ENCODE data around the gene IL13RA2. TPM values are rescaled to one million over a fixed set of nuclear protein-coding genes. Genes with fewer than 3 reads are reported as not detected.

IL13RA2 gene
- total RNA-seq, 1 experiment from 2014 or later: not detected

GRCh38 chrX:114970806-114971205, 46.6 kb downstream of the IL13RA2 start:
- DNase-seq: no peak
- Histone ChIP-seq H3K4me3 (ENCODE audit: low read depth, low read length) (no peak overlapping the region), H3K36me3 (ENCODE audit: control insufficient read depth, insufficient read depth, low read length) (no peaks in the 10 kb centered on the region), H3K4me1 (no peaks in the 10 kb centered on the region), H3K27me3 (replicated peaks; ENCODE audit: control insufficient read depth, insufficient read depth, low read length) (no peaks in the 10 kb centered on the region), H3K9me3 (no peaks in the 10 kb centered on the region)
- H3K4me1 Mint-ChIP-seq (ENCODE audit: low read depth, unreplicated experiment): no peaks in the 10 kb centered on the region
- ChIA-PET POLR2A (no interaction called here), CTCF (no interaction called here)
- H3K27ac Mint-ChIP-seq (ENCODE audit: unreplicated experiment): no peak overlapping the region
- H3K27me3 Mint-ChIP-seq (ENCODE audit: insufficient read depth, unreplicated experiment): peaks cover 7% of the 10 kb centered on the region
- H3K4me3 Mint-ChIP-seq (ENCODE audit: unreplicated experiment): no peak overlapping the region
- BruUV-seq (replicated peaks): no TSS peak
- H3K9me3 Mint-ChIP-seq (ENCODE audit: unreplicated experiment): no peaks in the 10 kb centered on the region
- no peaks in the 10 kb centered on the region for H3K36me3 Mint-ChIP-seq (ENCODE audit: insufficient read depth, unreplicated experiment)
- TF ChIP-seq CTCF (IDR thresholded peaks at IDR 0.05; ENCODE audit: insufficient read depth in 1 of 2, low read depth in 1 of 2, low read length in 1 of 2, severe bottlenecking in 1 of 2, unreplicated experiment in 1 of 2): no peak
- intact Hi-C loops (cut with micrococcal nuclease; ENCODE audit: unreplicated experiment): no loop called here

GRCh38 chrX:114964374-114964773, 53.0 kb downstream of the IL13RA2 start:
- Histone ChIP-seq H3K4me1 (no peaks in the 10 kb centered on the region), H3K36me3 (ENCODE audit: control insufficient read depth, insufficient read depth, low read length) (no peaks in the 10 kb centered on the region), H3K9me3 (no peaks in the 10 kb centered on the region), H3K4me3 (ENCODE audit: low read depth, low read length) (no peak overlapping the region), H3K27me3 (replicated peaks; ENCODE audit: control insufficient read depth, insufficient read depth, low read length) (no peaks in the 10 kb centered on the region)
- Mint-ChIP-seq H3K4me3 (ENCODE audit: unreplicated experiment) (no peak overlapping the region), H3K27me3 (ENCODE audit: insufficient read depth, unreplicated experiment) (peaks cover 7% of the 10 kb centered on the region), H3K27ac (ENCODE audit: unreplicated experiment) (no peak overlapping the region), H3K4me1 (ENCODE audit: low read depth, unreplicated experiment) (no peaks in the 10 kb centered on the region), H3K9me3 (ENCODE audit: unreplicated experiment) (no peaks in the 10 kb centered on the region), H3K36me3 (ENCODE audit: insufficient read depth, unreplicated experiment) (no peaks in the 10 kb centered on the region)
- DNase-seq: no peak
- CTCF ChIA-PET: no interaction called here
- no peak for TF ChIP-seq CTCF (IDR thresholded peaks at IDR 0.05; ENCODE audit: insufficient read depth in 1 of 2, low read depth in 1 of 2, low read length in 1 of 2, severe bottlenecking in 1 of 2, unreplicated experiment in 1 of 2)
- intact Hi-C loops (cut with micrococcal nuclease; ENCODE audit: unreplicated experiment): no loop called here
- no TSS peak for BruUV-seq (replicated peaks)
- POLR2A ChIA-PET: no interaction called here

DNA sequence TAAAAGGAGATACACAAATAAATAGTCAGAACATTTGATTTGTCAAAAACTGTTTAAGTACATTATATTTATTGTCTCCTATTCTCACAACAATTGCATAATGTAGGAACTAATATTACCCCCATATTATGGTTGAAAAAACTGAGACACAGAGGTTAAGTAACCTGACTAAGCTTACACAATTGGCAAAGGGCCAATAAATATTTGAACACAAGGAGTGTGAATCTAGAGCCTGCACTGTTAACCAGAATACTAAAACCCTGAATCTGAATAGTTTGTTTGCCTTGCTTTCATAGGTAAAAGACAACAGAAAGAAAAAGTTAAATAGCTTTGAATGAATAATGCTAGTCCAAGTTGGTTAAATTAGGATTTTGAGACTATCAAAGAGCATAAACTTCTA, 55.2 kb downstream of the IL13RA2 start:
- H3K4me1 ChIP-seq: no peaks in the 10 kb centered on the region
- intact Hi-C loops (cut with micrococcal nuclease; ENCODE audit: unreplicated experiment): no loop called here
- no peak for DNase-seq
- H3K27me3 ChIP-seq (replicated peaks; ENCODE audit: control insufficient read depth, insufficient read depth, low read length): no peaks in the 10 kb centered on the region
- TF ChIP-seq CTCF (IDR thresholded peaks at IDR 0.05; ENCODE audit: insufficient read depth in 1 of 2, low read depth in 1 of 2, low read length in 1 of 2, severe bottlenecking in 1 of 2, unreplicated experiment in 1 of 2): no peak
- Mint-ChIP-seq H3K4me1 (ENCODE audit: low read depth, unreplicated experiment) (no peaks in the 10 kb centered on the region), H3K27ac (ENCODE audit: unreplicated experiment) (no peak overlapping the region), H3K36me3 (ENCODE audit: insufficient read depth, unreplicated experiment) (no peaks in the 10 kb centered on the region), H3K9me3 (ENCODE audit: unreplicated experiment) (no peaks in the 10 kb centered on the region), H3K4me3 (ENCODE audit: unreplicated experiment) (no peak overlapping the region), H3K27me3 (ENCODE audit: insufficient read depth, unreplicated experiment) (peaks cover 7% of the 10 kb centered on the region)
- no peak overlapping the region for H3K4me3 ChIP-seq (ENCODE audit: low read depth, low read length)
- ChIA-PET CTCF (no interaction called here), POLR2A (no interaction called here)
- no peaks in the 10 kb centered on the region for H3K36me3 ChIP-seq (ENCODE audit: control insufficient read depth, insufficient read depth, low read length)
- no peaks in the 10 kb centered on the region for H3K9me3 ChIP-seq
- no TSS peak for BruUV-seq (replicated peaks)
